GM12872 (cell line): Measurements from ENCODE around the gene PELI2.

Experiments used
- TF ChIP-seq, protein P1 (sequence below): IDR thresholded peaks from 3 replicates; pipeline ENCODE4 v1.5.1; 2011; ENCODE audit warnings: low read depth, mild to moderate bottlenecking, low read length, moderate library complexity; ENCODE audit not compliant: insufficient read depth

The PELI2 gene

DNA sequence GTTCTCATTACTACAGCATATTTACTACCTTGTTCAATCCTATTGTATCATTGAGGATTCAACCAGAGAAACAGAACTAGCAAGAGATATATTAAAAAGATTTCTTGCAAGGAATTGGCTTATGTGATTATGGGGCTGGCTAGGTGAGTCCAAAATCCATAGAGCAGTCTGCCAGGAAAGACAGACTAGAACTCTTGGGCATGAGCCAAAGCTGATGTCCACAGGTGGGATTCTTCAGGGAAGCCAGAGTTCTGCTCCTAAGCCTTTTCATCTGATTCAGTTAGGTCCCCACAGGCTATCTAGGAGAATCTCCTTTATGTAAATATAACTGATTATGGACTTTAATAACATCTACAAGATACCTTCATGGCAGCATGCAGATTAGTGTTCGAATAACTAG lies 26.0 kb downstream of the PELI2 start:
- TF ChIP-seq, protein P1, sequence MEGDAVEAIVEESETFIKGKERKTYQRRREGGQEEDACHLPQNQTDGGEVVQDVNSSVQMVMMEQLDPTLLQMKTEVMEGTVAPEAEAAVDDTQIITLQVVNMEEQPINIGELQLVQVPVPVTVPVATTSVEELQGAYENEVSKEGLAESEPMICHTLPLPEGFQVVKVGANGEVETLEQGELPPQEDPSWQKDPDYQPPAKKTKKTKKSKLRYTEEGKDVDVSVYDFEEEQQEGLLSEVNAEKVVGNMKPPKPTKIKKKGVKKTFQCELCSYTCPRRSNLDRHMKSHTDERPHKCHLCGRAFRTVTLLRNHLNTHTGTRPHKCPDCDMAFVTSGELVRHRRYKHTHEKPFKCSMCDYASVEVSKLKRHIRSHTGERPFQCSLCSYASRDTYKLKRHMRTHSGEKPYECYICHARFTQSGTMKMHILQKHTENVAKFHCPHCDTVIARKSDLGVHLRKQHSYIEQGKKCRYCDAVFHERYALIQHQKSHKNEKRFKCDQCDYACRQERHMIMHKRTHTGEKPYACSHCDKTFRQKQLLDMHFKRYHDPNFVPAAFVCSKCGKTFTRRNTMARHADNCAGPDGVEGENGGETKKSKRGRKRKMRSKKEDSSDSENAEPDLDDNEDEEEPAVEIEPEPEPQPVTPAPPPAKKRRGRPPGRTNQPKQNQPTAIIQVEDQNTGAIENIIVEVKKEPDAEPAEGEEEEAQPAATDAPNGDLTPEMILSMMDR = no peak

DNA sequence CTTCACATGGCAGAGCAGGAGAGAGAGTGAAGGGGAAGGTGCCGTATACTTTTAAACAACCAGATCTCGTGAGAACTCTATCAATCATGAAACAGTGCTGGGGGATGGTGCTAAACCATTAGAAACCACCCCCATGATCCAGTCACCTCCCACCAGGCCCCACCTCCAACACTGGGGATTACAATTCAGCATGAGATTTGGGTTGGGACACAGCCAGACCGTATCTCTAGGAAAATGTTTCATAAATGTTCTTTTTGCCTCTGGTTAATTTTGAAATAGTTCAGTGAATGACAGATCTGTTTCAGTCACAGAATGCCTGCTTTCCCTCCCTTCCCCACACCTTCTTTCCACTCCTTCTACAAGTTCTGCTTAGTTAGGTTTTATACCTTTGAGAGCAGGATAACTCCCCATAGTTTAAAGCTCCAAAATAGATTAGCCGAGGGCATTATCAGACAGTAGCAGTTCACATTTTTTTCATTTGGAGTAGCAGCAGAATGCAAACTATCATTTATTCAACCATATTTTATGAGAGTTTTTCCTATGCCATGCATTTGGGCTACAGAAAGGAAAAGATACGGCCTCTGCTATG lies 27.1 kb downstream of the PELI2 start:
- TF ChIP-seq, protein P1 = no peak

DNA sequence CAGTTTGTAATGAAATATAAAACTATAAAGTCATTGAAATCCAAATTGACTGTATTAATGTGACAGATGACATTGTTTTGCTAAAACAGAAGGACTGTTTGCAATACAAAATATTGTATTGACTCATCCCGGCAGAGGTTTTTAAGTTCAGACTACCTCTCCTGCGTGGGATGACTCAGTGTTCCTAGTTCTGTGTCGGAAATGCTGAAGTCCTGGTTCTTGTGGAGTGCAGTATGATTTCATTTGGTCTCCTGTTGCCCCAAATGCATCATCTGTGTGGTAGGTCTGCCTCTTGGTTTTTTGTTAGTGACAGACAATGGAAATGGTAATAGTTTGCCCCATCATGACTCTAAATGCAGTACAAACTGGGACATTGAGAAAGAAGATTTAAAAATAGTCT lies 27.8 kb downstream of the PELI2 start:
- TF ChIP-seq, protein P1 = no peak

DNA sequence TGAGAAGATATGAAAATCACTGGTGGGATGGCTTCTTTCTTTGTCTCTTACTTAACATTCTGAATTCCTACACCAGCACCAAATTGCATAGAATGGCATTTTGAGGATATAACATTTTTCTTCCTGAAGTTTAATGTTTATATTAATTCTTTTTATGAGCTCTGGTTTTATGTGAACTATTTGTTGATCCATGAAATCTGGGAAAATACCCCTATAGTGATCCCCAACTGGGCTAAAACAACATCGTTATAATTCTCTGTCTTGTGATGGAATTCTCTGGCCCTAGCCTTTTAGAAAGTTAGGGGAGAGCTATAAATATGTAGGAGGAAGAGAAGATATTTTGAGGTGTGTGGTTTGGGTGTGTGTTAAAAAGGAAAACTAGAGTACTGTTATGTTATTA lies 29.2 kb downstream of the PELI2 start:
- TF ChIP-seq, protein P1 = no peak

DNA sequence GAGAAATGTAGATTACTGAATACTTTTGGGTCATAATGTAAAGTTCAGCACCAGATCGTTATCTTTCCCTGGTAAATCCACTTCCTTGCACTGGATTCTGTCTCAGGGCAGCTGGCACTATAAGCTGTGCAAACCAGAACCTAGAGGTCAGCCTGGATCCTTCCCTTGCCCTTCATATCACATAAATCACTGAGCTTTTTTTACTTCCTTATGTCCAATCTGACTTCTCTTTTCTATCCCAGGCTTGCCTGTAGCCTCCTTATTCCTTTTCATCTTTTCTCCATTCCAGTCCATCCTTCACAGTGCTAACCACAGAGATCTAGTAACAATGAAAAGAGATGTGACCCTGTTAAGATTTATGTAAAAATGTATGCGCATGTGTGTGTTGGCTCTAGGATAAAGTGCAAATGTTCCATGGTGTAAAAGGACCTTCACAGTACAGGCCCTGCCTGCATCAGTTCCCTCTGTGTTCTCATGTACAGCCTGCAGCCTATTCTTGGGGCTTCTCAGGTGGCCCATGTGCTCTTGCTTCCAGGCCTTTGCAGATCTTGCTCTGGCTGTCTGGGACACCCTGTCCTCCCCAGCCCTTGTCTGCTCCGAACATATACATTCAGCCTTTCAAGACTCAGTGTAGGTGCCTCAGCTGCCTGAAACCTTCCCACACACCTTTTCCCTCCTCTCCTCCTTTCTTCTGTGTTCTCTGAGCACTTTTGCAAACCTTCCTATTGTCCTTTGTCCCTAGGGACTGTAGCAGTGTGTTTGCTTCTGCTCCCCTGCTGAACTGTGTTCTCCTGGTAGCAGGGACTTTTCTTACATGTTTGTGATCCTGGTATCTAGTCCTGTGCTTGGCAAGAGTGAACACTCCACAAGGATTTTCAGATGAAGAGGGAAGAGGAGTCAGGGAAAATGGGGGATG lies 30.0 kb downstream of the PELI2 start:
- TF ChIP-seq, protein P1 = no peak

DNA sequence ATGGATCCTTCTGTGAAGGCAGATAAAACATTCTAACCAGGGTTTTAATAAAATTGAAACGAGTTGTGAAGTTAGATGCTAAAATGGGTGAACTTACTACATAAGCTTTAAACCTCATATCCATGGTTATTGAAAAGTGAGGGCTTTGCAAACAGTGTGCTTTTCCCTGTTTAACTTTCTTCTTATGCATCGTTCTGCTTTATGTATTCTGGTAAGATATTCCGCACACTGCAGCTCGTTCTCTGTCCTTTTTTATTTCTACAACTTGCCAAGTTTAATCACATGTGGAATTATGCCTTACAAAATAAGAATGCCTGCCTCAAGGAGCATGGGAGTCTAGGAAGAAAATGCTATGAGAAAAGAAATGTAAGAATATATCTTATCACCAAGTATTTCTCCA lies 30.9 kb downstream of the PELI2 start:
- TF ChIP-seq, protein P1 = no peak

DNA sequence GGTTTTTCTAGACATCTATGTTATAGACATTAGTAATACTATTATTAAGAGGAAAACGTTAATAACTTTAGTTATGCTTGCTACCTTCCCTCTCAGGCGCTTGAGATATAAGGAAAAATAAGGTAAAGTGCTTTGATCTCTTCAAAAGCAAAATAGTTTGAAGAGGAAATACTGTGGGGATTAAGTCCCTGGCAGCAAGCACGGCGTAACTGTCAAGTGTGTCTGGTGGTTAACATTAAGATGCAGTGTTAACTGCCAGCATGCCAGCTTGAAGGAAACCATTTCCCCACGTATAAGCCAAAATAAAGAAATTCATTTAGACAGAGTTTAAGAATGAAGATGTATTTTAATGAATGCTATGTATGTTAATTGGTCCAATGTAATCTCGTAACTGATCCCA lies 31.8 kb downstream of the PELI2 start:
- TF ChIP-seq, protein P1 = no peak
